Ovary (tissue), 9 donors: Measurements from ENCODE around the gene FBXL5. TPM values are rescaled to one million over a fixed set of nuclear protein-coding genes. Genes with fewer than 3 reads are reported as not detected.

ENCODE experiments used
- DNase-seq, 5 donors: peaks; one replicate each; pipeline ENCODE4 v3.0.0-alpha.2; 2019 to 2020
- H3K27ac ChIP-seq, 2 donors: fragments of 200-600 bp; one replicate each; pipeline versions ENCODE4 v1.5.1 to v1.8.0; 2019 to 2022
- H3K27me3 ChIP-seq: fragments of 200-600 bp; one replicate; pipeline ENCODE4 v1.8.0; 2022
- H3K36me3 ChIP-seq: fragments of 200-600 bp; sonication (generic); one replicate; pipeline ENCODE4 v1.5.1; 2019
- H3K4me1 ChIP-seq: one replicate; pipeline ENCODE4 v1.8.1; 2013; ENCODE audit warnings: mild to moderate bottlenecking, moderate library complexity; ENCODE audit not compliant: insufficient read depth
- H3K4me3 ChIP-seq: fragments of 200-600 bp; sonication (generic); one replicate; pipeline ENCODE4 v1.5.1; 2017
- H3K9me3 ChIP-seq, 2 donors: fragments of 200-600 bp in 1 of 2; sonication (generic) in 1 of 2; one replicate each; pipeline versions ENCODE4 v1.5.1 to v1.8.1; 2013 to 2019; ENCODE audit warnings: mild to moderate bottlenecking in 1 of 2, moderate library complexity in 1 of 2
- CTCF ChIP-seq, 3 donors: fragments of 450-650 bp in 2 of 3; fragments of 200-600 bp in 1 of 3; IDR thresholded peaks; one replicate each; pipeline versions ENCODE4 v1.5.1 to v1.8.0; 2016 to 2022; ENCODE audit warnings: antibody characterized with exemption in 3 of 3, mild to moderate bottlenecking in 1 of 3
- EP300 ChIP-seq: sonication (generic); formaldehyde crosslinking; IDR thresholded peaks from one replicate; pipeline ENCODE4 v1.6.1; 2017; ENCODE audit warnings: antibody characterized with exemption
- POLR2A ChIP-seq: fragments of 450-650 bp; IDR thresholded peaks from one replicate; pipeline ENCODE4 v1.6.1; 2017; ENCODE audit warnings: antibody characterized with exemption, mild to moderate bottlenecking, moderate library complexity
- WGBS, 3 donors: extraction: QIAGEN DNeasy Blood & Tissue Kit in 1 of 3; methylation state at CpG; one replicate each; pipeline versions ENCODE4 v1.1.5 to v1.1.7; 2013 to 2017; 5-methylcytosine and 5-hydroxymethylcytosine counted together
- intact Hi-C, 4 donors: fragments of 100-400 bp; cut with DNase I; formaldehyde crosslinking; loops; one replicate each; pipeline versions ENCODE4 v1.11.0 to v1.15.1; 2022 to 2023
- polyA plus RNA-seq, 2 donors: library from polyadenylated mRNA; stranded (reverse); fragments of 200-250 nt in 1 of 2; fragments of 350-450 nt in 1 of 2; fragmentation: Illumina TruSeq in 1 of 2; extraction: RNeasy Lipid Tissue Mini Kit (QIAGEN cat#74804) in 1 of 2; gene quantifications; one replicate each; pipeline ENCODE4 v1.2.3, GENCODE V29; 2013 to 2014
- total RNA-seq, 7 donors: library from RNA; depleted of rRNA in 2 of 7; stranded (reverse); fragments of >200 nt in 2 of 7; fragmentation: NEBNext Ultra II Directional in 3 of 7; extraction: Animal tissue kit (Norgen Biotek cat#: 25700) in 3 of 7; gene quantifications; one replicate each; pipeline versions ENCODE4 v1.1.0 to v1.2.4, GENCODE V29; 2016 to 2023
- donor health status: DM: no; HTN: no; CAD: no; lungs with moderate emphysema.
- donor health status: DM: no; HTN: no; CAD: no.
- donor health status: Bipolar disorder and iron deficiency.
- donor health status: DM: yes; HTN: yes; CAD: no.
- donor health status: DM: no; HTN: no; CAD: no.
- donor health status: DM: yes; HTN: yes; CAD: no.

FBXL5 gene
- total and polyA plus RNA-seq, 9 donors, result 68.7 to 104 (median 90.4) TPM

- TF ChIP-seq CTCF (IDR thresholded peaks at IDR 0.05) (no peak), POLR2A (no peak), EP300 (no peak)
- 27 to 37% (median 30%) methylated on average over 6 of the region's 6 CpGs for WGBS, 3 donors
- intact Hi-C loops, result no loop called here
Measured at GRCh38 chr4:15682242-15683142, 27.3 kb upstream of the FBXL5 start.

GRCh38 chr4:15681372-15682241, 26.4 kb upstream of the FBXL5 start, which contains the start of gene FAM200B:
FAM200B (plus strand) TSS chr4:15681827; CDS start chr4:15686978, 5,151 bp downstream.
- WGBS, 3 donors, result 1% methylated on average over 56 of the region's 56 CpGs
- TF ChIP-seq POLR2A (peak; percentile 82), CTCF (IDR thresholded peaks at IDR 0.05) (peak; percentile 11 to 43 (median 39)), EP300 (no peak)
- Histone ChIP-seq H3K9me3 (no peaks in the 10 kb centered on the region), H3K4me3 (peak within 1 kb of the TSS; percentile 56), H3K27ac (peak within 1 kb of the TSS in 1 of 2 donors; percentile 83), H3K27me3 (no peaks in the 10 kb centered on the region), H3K36me3 (no peaks in the 10 kb centered on the region), H3K4me1 (peaks cover 2% of the 10 kb centered on the region)
- DNase-seq, result peak; percentile 99 to 100 (median 100)
- intact Hi-C loops, result no loop called here

More at GRCh38 chr4:15682242-15683142, 27.3 kb upstream of the FBXL5 start:
- Histone ChIP-seq H3K27ac (peak overlapping the region in 1 of 2 donors; percentile 83), H3K36me3 (no peaks in the 10 kb centered on the region), H3K4me1 (peaks cover 2% of the 10 kb centered on the region), H3K4me3 (peak overlapping the region; percentile 56), H3K9me3 (no peaks in the 10 kb centered on the region), H3K27me3 (no peaks in the 10 kb centered on the region)
- no peak for DNase-seq

GRCh38 chr4:15681067-15681371, 25.9 kb upstream of the FBXL5 start:
- H3K27me3 ChIP-seq, result no peaks in the 10 kb centered on the region
- intact Hi-C loops, result no loop called here
- WGBS, 3 donors, result 1% methylated on average over 14 of the region's 14 CpGs
- TF ChIP-seq POLR2A, result no peak
- no peak for TF ChIP-seq CTCF (IDR thresholded peaks at IDR 0.05)
- TF ChIP-seq EP300, result no peak
- H3K27ac ChIP-seq, result no peak overlapping the region
- no peaks in the 10 kb centered on the region for H3K36me3 ChIP-seq
- no peak for DNase-seq
- no peaks in the 10 kb centered on the region for H3K9me3 ChIP-seq
- peaks cover 2% of the 10 kb centered on the region for H3K4me1 ChIP-seq
- peak overlapping the region; percentile 56 for H3K4me3 ChIP-seq

- Histone ChIP-seq H3K4me1 (peaks cover 2% of the 10 kb centered on the region), H3K36me3 (no peaks in the 10 kb centered on the region), H3K9me3 (no peaks in the 10 kb centered on the region), H3K4me3 (no peak overlapping the region), H3K27ac (no peak overlapping the region), H3K27me3 (no peaks in the 10 kb centered on the region)
- intact Hi-C loops, result no loop called here
- no peak for DNase-seq
- TF ChIP-seq POLR2A (no peak), EP300 (no peak), CTCF (IDR thresholded peaks at IDR 0.05) (no peak)
- 91 to 97% (median 95%) methylated on average over 2 of the region's 2 CpGs for WGBS, 3 donors
Measured at GRCh38 chr4:15677507-15677988, 22.4 kb upstream of the FBXL5 start.
